ENCODE data around the gene PNMA8A.

GRCh38 chr19:46513461-46514236, 42.3 kb upstream of the PNMA8A start:
- TF ChIP-seq POLR2A (IDR thresholded peaks at IDR 0.05; ENCODE audit: low read length) (no peak), GATA1 (IDR thresholded peaks at IDR 0.05; ENCODE audit: low read depth, low read length) (no peak)

Data from erythroblast (primary cell).